ENCODE results near the gene TAF10. TPM values are rescaled to one million over a fixed set of nuclear protein-coding genes. Genes with fewer than 3 reads are reported as not detected.

TAF10 gene
- total and polyA plus RNA-seq, 2 of the 13 experiments (the other 11 are each of a cell fraction or from before 2014, with no cell fraction given) = 71.3 to 134 TPM

GRCh38 chr11:6619004-6619745 lies 7.2 kb upstream of the TAF10 start, which contains the start of gene TPP1 (continued):
- TF ChIP-seq ZHX2 (IDR thresholded peaks at IDR 0.05; ENCODE audit: low read depth) (no peak), ZHX2 (CRISPR knock-in tag; IDR thresholded peaks at IDR 0.05; ENCODE audit: borderline replicate concordance) (no peak), DMAP1 (CRISPR knock-in tag; IDR thresholded peaks at IDR 0.05) (no peak; the same call in 1 of the 2 replicates), FOXK1 (CRISPR knock-in tag; IDR thresholded peaks at IDR 0.05; ENCODE audit: borderline replicate concordance, low read depth) (peak; percentile 39; the same call in 1 of the 2 replicates), IRX3 (CRISPR knock-in tag; IDR thresholded peaks at IDR 0.05; ENCODE audit: borderline replicate concordance, low read depth) (no peak), ZNF343 (CRISPR knock-in tag; IDR thresholded peaks at IDR 0.05) (no peak), ZNF577 (CRISPR knock-in tag; IDR thresholded peaks at IDR 0.05; ENCODE audit: borderline replicate concordance, low read depth) (no peak), MYPOP (CRISPR knock-in tag; IDR thresholded peaks at IDR 0.05) (no peak), AGO2 (optimal IDR thresholded peaks at IDR 0.05; ENCODE audit: low read depth, low read length) (no peak), ADNP (CRISPR knock-in tag; IDR thresholded peaks at IDR 0.05) (no peak), ZNF530 (CRISPR knock-in tag; IDR thresholded peaks at IDR 0.05; ENCODE audit: low read depth) (no peak), SUZ12 (IDR thresholded peaks at IDR 0.05; ENCODE audit: low read depth, low read length) (no peak), KDM2A (CRISPR knock-in tag; IDR thresholded peaks at IDR 0.05; ENCODE audit: borderline replicate concordance, low read depth) (0 out of 2 replicates have a peak, but pooled peaks have one; percentile 41), ZBTB44 (CRISPR knock-in tag; IDR thresholded peaks at IDR 0.05) (no peak), HMGXB3 (CRISPR knock-in tag; IDR thresholded peaks at IDR 0.05; ENCODE audit: borderline replicate concordance) (no peak), ZSCAN31 (CRISPR knock-in tag; IDR thresholded peaks at IDR 0.05; ENCODE audit: low read depth) (no peak)

Measured in HepG2 (cell line).